COLO668 (cell line): Measurements from ENCODE around the gene MIPOL1.
"Not testable (repeated sequence)": the region's sequence is repeated elsewhere in the genome, so short reads cannot be mapped to it uniquely, and the experiment has no call there.

Experiments used
- DNase-seq: peaks from one replicate; lab custom pipeline; 2025; ENCODE audit not compliant: unreplicated experiment; lab: John Stamatoyannopoulos, UW

Gene MIPOL1

DNA sequence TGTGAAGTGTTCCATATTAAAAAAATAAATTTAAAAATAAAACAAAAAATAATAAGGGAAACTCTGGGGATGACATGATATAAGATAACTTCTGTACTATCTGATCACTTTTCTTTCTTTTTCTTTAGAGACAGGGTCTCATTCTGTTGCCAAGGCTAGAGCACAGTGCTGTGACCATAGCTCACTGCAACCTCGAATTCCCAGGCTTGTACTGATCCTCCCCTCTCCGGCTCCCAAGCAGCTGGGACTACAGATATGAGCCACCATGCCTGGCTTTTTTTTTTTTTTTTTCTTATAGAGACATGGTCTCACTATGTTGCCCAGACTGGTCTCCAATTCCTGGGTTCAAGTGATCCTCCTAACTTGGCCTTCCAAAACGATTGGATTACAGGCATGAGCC lies 10.4 kb upstream of the MIPOL1 start:
- DNase-seq = no peak

DNA sequence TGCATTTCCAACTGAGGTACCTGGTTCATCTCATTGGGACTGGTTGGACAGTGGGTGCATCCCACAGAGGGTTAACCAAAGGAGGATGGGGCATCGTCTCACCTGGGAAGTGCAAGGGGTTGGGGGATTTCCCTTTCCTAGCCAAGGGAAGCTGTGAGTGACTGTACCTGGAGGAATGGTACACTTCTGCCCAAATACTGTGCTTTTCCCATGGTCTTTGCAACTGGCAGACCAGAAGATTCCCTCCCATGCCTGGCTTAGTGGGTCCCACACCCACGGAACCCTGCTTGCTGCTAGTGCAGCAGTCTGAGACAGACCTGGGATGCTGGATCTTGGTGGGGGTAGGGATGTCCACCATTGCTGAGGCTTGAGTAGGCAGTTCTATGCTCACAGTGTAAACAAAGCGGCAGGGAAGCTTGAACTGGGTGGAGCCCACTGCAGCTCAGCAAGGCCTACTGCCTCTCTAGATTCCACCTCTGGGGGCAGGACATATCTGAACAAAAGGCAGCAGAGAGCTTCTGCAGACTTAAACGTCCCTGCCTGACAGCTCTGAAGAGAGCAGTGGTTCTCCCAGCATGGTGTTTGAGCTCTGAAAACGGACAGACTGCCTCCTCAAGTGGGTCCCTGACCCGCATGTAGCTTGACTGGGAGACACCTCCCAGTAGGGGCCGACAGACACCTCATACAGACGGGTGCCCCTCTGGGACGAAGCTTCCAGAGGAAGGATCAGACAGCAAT lies 9.7 kb upstream of the MIPOL1 start:
- not testable (repeated sequence) for DNase-seq

DNA sequence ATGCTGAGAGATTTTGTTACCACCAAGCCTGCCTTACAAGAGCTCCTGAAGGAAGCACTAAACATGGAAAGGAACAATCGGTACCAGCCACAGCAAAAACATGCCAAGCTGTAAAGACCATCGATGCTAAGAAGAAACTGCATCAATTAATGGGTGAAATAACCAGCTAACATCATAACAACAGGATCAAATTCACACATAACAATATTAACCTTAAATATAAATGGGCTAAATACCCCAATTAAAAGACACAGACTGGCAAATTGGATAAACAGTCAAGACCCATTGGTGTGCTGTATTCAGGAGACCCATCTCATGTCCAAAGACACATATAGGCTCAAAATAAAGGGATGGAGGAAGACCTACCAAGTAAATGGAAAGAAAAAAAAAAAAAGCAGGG lies 8.0 kb upstream of the MIPOL1 start:
- DNase-seq = not testable (repeated sequence)

DNA sequence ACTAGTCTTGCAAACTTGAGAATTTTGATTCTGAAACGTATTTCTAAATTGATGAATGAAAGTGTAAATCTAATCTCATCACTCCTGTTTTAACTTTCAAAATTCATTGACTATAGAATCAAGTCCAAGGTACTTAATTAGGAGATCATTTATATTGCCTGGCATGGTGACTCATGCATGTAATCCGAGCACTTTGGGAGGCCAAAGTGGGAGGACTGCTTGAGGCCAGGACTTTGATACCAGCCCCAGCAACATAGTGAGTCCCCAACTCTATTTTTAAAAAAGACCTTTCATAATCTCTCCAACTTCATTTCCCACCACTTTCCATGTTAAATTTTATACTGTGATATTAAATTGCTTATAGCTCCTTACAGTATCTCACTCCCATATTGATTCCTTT lies 3.0 kb upstream of the MIPOL1 start:
- DNase-seq = no peak

DNA sequence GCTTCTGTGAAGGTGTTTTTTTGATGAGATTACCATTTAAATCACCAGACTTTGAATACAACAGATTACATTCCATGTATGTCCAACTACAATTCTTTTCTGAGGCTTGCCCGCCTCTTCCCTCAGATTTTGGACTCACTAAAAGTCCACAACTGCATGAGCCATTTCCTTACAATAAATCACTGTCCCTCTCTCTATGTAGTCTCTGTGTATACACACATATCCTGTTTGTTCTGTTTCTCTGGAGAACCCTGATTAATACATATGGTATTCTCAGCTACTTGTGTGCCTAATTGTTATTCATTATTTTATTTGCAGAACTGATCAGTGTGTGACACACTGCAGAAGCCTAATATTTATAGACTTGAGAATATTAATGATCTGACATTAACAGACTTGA lies 2.4 kb upstream of the MIPOL1 start:
- no peak for DNase-seq

DNA sequence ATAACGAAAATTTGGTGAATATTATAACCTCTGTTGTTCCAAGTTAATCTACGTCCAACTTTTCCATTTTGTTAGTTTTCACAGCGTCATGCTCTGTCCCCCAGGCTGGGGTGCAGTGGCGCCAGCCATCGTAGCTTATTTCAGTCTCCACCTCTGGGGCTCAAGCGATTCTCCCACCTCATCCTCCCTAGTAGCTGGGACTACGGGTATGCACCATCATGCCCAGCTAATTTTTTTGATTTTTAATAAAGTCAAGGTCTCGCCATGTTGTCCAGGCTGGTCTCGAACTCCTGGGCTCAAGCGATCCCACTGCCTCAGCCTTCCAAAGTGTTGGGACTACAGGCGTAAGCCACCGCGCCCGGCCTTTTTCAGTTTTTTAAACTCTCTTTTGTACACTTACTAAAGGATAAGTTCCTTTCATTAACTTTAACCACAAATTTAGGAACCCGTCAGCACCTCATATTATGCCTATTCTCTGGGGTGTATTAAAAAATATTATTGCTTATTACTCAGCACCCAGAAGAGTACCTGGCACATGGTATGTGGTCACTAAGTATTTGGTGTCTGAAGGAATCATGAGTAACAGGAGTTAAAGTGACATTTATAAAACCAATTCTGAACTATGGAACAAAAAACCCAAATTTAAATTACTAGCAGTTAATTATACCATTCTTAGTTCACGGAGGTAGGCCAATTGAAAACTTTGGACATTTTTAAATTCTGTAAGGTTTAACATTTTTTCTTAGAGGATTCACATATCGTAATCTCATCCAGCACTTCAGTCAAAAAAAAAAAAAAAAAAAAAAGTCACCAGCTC lies 925 bp upstream of the MIPOL1 start:
- DNase-seq = no peak

DNA sequence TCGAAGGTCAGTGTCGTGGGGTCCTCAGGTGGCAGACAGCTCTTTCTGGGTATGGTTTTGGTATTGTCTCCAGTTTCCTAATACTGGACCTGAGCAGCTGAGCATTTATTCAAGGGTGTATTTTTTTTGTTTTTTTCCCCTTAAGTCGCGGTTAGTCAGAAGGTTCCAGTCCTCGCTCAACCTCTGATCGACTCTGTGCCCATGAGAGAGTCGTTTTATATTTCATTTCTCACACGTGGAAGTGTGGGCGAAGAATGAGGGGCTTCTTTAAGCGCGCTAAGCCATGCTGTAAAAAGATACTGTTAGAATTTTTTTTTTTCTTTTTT lies 499 bp downstream of the MIPOL1 start:
- DNase-seq = no peak

DNA sequence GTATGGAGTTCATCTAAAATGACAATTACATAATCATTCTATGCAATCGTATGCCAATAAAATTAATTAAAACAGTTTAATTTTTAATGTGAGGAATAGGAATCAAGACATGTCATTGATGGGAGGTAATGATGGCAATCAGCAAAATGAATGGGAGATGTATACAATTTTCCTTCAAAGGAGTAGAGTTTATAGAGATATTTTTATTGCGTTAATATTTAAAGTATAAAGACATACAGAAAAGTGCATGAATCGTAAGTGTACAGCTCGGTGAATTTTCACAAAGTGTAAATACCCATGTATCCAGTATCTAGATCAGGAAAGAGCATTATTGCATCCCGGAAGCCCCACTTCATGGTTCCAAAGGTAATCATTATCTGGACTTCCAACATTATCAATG lies 1.2 kb downstream of the MIPOL1 start:
- DNase-seq = no peak

DNA sequence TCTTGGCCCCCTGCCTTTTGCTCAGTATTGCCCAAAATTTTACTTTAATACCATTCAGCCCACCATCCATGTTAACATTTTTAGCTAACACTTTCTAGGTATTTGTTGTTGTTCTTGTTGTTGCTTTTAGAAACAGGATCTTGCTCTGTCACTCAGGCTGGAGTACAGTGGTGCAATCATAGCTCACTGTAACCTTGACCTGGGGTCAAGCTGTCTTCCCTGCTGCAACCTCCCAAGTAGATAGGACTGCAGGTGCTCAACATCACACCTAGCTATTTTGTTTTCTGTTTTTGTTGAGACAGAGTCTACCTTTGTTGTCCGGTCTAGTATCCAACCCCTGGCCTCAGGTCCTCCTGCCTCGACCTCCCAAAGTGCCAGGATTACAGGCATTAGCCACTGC lies 4.0 kb downstream of the MIPOL1 start:
- DNase-seq = no peak

DNA sequence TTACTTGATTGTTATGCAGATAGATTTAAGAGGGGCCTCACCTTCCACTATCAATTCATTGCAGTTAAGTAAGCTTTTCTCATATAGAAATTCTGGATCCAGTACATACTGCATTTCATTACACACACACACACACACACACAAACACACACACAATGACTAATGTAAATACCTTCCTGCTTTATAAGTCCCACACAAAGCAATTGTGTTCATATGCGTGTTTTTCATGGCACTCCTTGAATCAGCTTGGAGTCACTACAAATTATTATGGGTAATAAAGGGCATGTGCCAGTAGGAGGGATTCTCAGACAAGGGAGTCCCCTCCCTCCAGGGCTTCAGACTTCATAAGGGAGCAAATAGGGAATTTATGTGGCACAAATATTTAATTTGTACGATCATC lies 4.5 kb downstream of the MIPOL1 start:
- DNase-seq = no peak

DNA sequence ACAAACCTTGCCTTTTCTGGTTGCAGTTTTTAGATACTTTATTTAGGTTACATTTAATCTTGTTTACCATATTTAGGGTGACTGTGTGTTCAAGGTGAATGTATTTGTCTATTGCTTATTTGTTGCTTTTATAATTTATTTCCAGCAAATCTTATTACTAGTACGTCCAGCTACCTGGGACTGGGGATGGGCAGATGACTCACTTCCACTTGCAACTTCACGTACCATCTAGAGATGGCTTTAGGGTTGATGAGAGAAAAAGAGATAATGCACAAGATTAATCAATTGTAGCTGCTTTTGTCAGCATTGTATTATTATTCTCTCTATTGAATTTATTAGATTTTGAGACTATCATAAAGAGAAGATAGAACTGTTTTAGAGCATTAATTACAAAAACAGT lies 5.1 kb downstream of the MIPOL1 start:
- DNase-seq = no peak

DNA sequence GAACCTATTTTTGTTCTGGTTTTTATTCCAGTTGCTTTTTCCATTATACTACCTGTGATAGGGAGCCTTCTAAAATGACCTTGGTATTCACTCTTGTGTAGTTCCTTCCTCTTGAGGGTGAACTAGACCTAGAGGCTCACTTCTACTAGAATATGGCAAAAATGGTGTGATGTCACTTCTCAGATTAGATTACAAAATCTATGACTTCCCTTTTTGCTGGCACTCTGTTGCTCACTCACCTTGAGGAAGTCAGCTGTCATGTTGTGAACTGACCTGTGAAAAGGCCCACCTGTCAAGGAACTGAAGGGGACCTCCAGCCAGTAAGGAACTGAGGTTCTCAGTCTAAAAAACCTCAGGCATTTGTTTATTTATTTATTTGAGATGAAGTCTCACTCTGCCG lies 5.7 kb downstream of the MIPOL1 start:
- no peak for DNase-seq

DNA sequence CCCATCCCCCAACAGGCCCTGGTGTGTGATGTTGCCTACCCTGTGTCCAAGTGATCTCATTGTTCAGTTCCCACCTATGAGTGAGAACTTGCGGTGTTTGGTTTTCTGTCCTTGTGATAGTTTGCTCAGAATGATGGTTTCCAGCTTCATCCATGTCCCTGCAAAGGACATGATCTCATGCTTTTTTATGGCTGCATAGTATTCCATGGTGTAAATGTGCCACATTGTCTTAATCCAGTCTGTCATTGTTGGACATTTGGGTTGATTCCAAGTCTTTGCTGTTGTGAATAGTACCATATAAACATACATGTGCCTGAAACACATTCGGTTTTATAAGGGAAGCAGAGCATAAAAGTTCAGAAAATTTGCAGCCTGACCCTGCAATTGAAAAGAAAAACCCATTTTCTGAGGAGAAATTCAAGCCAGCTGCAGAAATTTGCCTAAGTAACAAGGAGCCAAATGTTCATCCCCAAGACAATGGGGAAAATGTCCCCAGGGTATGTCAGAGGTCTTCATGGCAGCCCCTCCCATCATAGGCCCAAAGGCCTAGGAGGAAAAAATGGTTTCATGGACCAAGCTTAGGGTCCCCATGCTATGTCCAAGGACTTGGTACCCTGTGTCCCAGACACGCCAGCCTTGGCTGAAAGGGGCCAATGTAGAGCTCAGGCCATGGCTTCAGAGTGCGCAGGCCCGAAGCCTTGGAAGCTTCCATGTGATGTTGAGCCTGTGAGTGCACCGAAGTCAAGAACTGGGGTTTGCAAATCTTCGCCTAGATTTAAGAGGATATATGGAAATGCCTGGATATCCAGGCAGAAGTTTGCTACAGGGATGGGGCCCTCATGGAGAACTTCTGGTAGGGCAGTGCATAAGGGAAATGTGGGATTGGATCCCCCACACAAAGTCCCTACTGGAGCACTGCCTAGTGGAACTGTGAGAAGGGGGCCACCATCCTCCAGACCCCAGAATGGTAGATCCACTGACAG lies 8.2 kb downstream of the MIPOL1 start:
- DNase-seq = not testable (repeated sequence)

DNA sequence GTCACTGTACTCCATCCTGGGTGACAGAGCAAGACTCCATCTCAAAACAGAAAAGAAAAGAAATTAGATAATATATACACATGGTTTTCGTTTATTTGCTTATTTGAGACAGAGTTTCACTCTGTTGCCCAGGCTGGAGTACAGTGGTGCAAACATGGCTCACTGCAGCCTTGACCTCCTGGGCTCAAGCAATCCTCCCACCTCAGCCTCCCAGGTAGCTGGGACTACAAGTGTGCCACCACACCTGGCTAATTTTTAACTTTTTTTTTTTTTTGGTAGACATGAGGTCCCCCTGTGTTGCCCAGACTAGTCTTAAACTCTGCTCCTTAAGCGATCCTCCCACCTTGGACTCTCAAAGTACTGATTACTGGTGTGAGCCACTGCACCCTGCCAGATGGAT lies 11.9 kb downstream of the MIPOL1 start:
- DNase-seq = not testable (repeated sequence)

DNA sequence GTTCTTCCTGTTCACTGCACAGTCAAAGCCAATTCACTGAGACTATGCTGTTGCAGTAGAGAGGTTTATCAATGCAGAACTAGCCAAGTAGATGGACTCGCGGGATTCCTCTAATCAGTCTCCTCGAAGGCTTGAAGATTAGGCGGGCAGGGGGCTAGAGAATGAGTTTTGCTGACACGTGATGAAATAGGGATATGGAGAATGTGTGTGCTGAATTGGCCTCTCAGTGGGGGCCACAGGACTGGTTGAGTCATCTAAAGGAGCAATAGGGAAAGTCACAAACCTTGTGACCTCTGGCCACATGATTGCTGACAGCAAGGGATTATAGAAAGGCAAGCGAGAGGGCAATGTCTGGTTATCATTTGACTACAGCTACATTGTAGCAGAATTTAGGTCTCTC lies 12.7 kb downstream of the MIPOL1 start:
- DNase-seq = no peak

DNA sequence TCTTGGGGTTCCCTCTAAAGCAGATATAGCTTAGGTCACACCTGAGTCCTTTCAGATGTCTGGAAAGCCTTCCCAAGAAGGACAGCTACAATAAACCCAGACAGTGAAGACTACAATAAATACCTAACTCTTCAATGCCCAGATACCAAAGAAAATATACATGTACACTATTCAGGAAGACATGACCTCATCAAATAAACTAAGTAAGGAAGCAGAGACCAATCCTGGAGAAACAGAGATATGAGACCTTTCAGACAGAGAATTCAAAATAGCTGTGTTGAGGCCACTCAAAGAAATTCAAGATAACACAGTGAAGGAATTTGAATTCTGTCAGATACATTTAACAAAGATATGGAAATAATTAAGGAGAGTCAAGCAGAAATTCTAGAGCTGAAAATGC lies 15.3 kb downstream of the MIPOL1 start:
- no peak for DNase-seq

DNA sequence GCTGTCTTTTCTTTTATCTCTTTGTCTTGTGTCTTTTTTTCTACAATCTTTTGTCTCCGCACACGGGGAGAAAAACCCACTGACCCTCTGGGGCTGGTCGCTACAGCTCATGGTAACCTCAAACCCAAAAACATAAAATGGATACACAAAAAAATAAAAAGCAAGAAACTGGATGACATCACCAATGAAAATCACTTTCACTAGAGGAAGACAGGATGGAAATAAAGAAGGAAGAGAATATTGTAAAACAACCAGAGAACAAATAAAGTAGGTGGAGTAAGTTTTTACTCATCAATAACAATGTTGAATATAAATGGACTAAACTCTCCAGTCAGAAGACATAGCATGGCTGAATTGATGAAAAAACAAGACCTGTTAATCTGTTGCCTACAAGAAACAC lies 17.6 kb downstream of the MIPOL1 start:
- no peak for DNase-seq

DNA sequence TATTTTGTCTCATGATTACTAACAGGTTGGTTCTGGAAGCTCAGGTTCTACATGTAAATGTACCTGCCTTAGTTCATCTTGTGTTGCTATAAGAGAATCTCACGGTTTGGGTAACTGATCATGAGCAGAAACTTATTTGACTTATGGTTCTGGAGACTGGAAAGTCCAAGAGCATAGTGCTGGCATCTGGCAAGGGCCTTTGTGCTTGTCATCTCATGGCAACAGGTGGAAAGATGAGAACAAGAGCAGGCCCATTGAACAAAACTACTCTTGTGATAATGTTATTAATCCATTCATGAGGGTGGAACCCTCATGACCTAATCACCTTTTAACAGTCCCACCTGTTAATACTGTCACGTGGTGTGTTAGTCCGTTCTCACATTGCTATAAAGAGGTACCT lies 23.3 kb downstream of the MIPOL1 start:
- no peak for DNase-seq

DNA sequence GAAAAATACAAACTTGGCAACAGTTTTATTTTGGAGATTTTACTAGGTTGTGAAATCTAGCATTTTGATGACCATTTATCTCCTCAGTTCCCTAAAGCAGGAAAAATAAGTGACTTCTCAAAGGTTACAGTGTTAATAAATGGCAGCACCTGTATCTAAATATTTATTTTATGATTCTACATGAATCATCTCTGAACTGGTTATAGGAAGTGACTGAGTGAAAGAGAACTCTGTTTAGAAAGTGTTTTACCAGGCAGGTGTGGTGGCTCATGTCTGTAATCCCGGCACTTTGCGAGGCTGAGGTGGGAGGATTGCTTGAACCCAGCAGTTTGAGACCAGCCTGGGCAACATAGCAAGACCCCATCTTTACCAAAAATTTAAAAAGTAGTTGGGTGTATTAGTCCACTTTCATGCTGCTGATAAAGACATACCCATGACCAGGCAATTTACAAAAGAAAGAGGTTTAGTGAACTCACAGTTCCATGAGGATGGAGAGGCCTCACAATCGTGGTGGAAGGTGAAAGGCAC lies 26.3 kb downstream of the MIPOL1 start:
- DNase-seq = no peak

DNA sequence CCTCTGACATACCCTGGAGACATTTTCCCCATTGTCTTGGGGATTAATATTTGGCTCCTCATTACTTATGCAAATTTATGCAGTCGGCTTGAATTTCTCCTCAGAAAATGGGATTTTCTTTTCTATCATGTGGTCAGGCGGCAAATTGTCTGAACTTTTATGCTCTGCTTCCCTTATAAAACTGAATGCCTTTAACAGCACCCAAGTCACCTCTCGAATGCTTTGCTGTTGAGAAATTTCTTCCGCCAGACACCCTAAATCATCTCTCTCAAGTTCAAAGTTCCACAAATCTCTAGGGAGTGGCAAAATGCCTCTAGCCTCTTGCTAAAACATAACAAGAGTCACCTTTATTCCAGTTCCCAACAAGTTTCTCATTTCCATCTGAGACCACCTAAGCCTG lies 27.9 kb downstream of the MIPOL1 start:
- not testable (repeated sequence) for DNase-seq

DNA sequence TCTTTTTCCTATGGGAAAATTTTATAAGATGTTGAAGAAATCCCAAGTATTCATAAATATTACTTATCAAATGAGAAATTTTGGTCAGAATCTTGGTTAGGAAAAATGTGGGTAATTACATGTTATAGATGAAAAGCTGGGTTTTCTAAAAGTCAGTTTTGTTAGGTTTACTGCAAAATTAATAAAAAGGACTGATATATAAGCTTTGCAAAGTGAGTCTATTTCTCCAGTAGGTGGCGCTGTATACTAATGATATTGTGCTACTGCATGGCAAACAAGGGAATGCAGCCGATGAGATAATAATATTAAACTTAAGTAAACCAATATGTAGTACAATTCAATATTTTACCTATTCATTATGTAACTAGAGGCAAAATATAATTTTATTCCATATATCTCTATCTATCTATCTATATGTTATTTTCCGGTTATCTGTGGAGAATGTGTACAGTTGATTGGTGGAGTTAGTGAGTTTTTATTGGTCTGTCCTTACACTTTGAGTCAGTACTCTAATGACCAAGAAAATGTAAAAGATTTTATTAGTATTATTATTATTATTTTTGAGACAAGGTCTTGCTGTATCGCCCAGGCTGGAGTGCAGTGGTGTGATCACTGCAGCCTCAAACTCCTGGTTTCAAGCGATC lies 32.9 kb downstream of the MIPOL1 start:
- peak; percentile 19 for DNase-seq
